Measurements from ENCODE around the gene LDB2. TPM values are rescaled to one million over a fixed set of nuclear protein-coding genes. Genes with fewer than 3 reads are reported as not detected.

Gene LDB2
- total and polyA plus RNA-seq, 2 donors from 2014 or later, result 26.9 to 59.9 TPM

GRCh38 chr4:16588651-16589050 is 309.8 kb downstream of the LDB2 start:
- intact Hi-C loops (cut with DNase I), result no loop called here
- no peak for FAIRE-seq
- no peaks in the 10 kb centered on the region for H3K27me3 ChIP-seq (ENCODE audit: control insufficient read depth, insufficient read depth, low read length)

GRCh38 chr4:16588149-16588548 is 310.3 kb downstream of the LDB2 start:
- no peak for TF ChIP-seq CTCF (IDR thresholded peaks at IDR 0.05; ENCODE audit: borderline replicate concordance, extremely low read depth, insufficient read depth)
- H3K4me3 ChIP-seq (ENCODE audit: low read length in 3 of 3), result no peak overlapping the region
- H3K4me1 ChIP-seq (ENCODE audit: control insufficient read depth in 2 of 3, insufficient read depth in 2 of 3, low read depth in 1 of 3, low read length in 3 of 3), result peaks cover 0 to 8% (median 0%) of the 10 kb centered on the region in 3 donors
- no peaks in the 10 kb centered on the region for H3K36me3 ChIP-seq (ENCODE audit: control insufficient read depth in 2 of 3, insufficient read depth in 3 of 3, low read length in 3 of 3)
- FAIRE-seq (no peak), DNase-seq (peak in 2 of 5 donors; percentile 61 to 74)
- H3K9me3 ChIP-seq (ENCODE audit: control insufficient read depth in 2 of 3, insufficient read depth in 1 of 3, low read length in 3 of 3), result no peaks in the 10 kb centered on the region
- intact Hi-C loops (cut with DNase I), result no loop called here
- no peak overlapping the region for H3K9ac ChIP-seq (ENCODE audit: low read length in 3 of 3)
- no peak overlapping the region for H3K27ac ChIP-seq (ENCODE audit: low read depth in 2 of 2, low read length in 2 of 2)
- no peaks in the 10 kb centered on the region for H3K27me3 ChIP-seq (ENCODE audit: control insufficient read depth, insufficient read depth, low read length)

More at GRCh38 chr4:16588651-16589050, 309.8 kb downstream of the LDB2 start:
- H3K9ac ChIP-seq (ENCODE audit: low read length in 3 of 3), result no peak overlapping the region
- no peaks in the 10 kb centered on the region for H3K9me3 ChIP-seq (ENCODE audit: control insufficient read depth in 2 of 3, insufficient read depth in 1 of 3, low read length in 3 of 3)
- no peak overlapping the region for H3K27ac ChIP-seq (ENCODE audit: low read depth in 2 of 2, low read length in 2 of 2)
- peaks cover 0 to 8% (median 0%) of the 10 kb centered on the region in 3 donors for H3K4me1 ChIP-seq (ENCODE audit: control insufficient read depth in 2 of 3, insufficient read depth in 2 of 3, low read depth in 1 of 3, low read length in 3 of 3)
- TF ChIP-seq CTCF (IDR thresholded peaks at IDR 0.05; ENCODE audit: borderline replicate concordance, extremely low read depth, insufficient read depth), result no peak
- peak overlapping the region in 1 of 3 donors; percentile 2 for H3K4me3 ChIP-seq (ENCODE audit: low read length in 3 of 3)
- no peak for DNase-seq
- H3K36me3 ChIP-seq (ENCODE audit: control insufficient read depth in 2 of 3, insufficient read depth in 3 of 3, low read length in 3 of 3), result no peaks in the 10 kb centered on the region

- no peak overlapping the region for H3K4me3 ChIP-seq (ENCODE audit: low read length in 3 of 3)
- no peaks in the 10 kb centered on the region for H3K27me3 ChIP-seq (ENCODE audit: control insufficient read depth, insufficient read depth, low read length)
- no peak overlapping the region for H3K9ac ChIP-seq (ENCODE audit: low read length in 3 of 3)
- FAIRE-seq (no peak), DNase-seq (no peak)
- H3K9me3 ChIP-seq (ENCODE audit: control insufficient read depth in 2 of 3, insufficient read depth in 1 of 3, low read length in 3 of 3), result no peaks in the 10 kb centered on the region
- TF ChIP-seq CTCF (IDR thresholded peaks at IDR 0.05; ENCODE audit: borderline replicate concordance, extremely low read depth, insufficient read depth), result no peak
- H3K4me1 ChIP-seq (ENCODE audit: control insufficient read depth in 2 of 3, insufficient read depth in 2 of 3, low read depth in 1 of 3, low read length in 3 of 3), result peaks cover 0 to 8% (median 0%) of the 10 kb centered on the region in 3 donors
- intact Hi-C loops (cut with DNase I), result no loop called here
- H3K27ac ChIP-seq (ENCODE audit: low read depth in 2 of 2, low read length in 2 of 2), result no peak overlapping the region
- H3K36me3 ChIP-seq (ENCODE audit: control insufficient read depth in 2 of 3, insufficient read depth in 3 of 3, low read length in 3 of 3), result no peaks in the 10 kb centered on the region
These were observed 313.4 kb downstream of the LDB2 start for GRCh38 chr4:16585053-16585452.

- H3K27ac ChIP-seq (ENCODE audit: low read depth in 2 of 2, low read length in 2 of 2), result no peak overlapping the region
- H3K36me3 ChIP-seq (ENCODE audit: control insufficient read depth in 2 of 3, insufficient read depth in 3 of 3, low read length in 3 of 3), result peaks cover 0 to 2% (median 0%) of the 10 kb centered on the region in 3 donors
- H3K9ac ChIP-seq (ENCODE audit: low read length in 3 of 3), result no peak overlapping the region
- intact Hi-C loops (cut with DNase I), result no loop called here
- TF ChIP-seq CTCF (IDR thresholded peaks at IDR 0.05; ENCODE audit: borderline replicate concordance, extremely low read depth, insufficient read depth), result no peak
- H3K9me3 ChIP-seq (ENCODE audit: control insufficient read depth in 2 of 3, insufficient read depth in 1 of 3, low read length in 3 of 3), result no peaks in the 10 kb centered on the region
- no peak overlapping the region for H3K4me3 ChIP-seq (ENCODE audit: low read length in 3 of 3)
- H3K27me3 ChIP-seq (ENCODE audit: control insufficient read depth, insufficient read depth, low read length), result no peaks in the 10 kb centered on the region
- no peak for FAIRE-seq
- no peak for DNase-seq
- H3K4me1 ChIP-seq (ENCODE audit: control insufficient read depth in 2 of 3, insufficient read depth in 2 of 3, low read depth in 1 of 3, low read length in 3 of 3), result peaks cover 0 to 6% (median 0%) of the 10 kb centered on the region in 3 donors
These were observed 314.7 kb downstream of the LDB2 start for GRCh38 chr4:16583764-16584163.

Measured in kidney (tissue), 14 donors.